ENCODE data around the gene RP9.

The RP9 gene

GRCh38 chr7:33109005-33109757 is at the start of gene RP9:
RP9 (minus strand) TSS chr7:33109404; CDS start chr7:33109372, 32 bp downstream.
- DNase-seq = peak; percentile 75

GRCh38 chr7:33157781-33158180 is 48.6 kb upstream of the RP9 start:
- peak; percentile 26 for DNase-seq

- peak; percentile 40 for DNase-seq
Measured at GRCh38 chr7:33157311-33157710, 48.1 kb upstream of the RP9 start.

- DNase-seq = no peak
Measured at GRCh38 chr7:33156441-33156840, 47.2 kb upstream of the RP9 start.

- DNase-seq = peak; percentile 71
Measured at GRCh38 chr7:33155811-33156210, 46.6 kb upstream of the RP9 start.

- DNase-seq = no peak
Measured at GRCh38 chr7:33152087-33152486, 42.9 kb upstream of the RP9 start.

GRCh38 chr7:33145156-33145555 is 36.0 kb upstream of the RP9 start:
- no peak for DNase-seq

GRCh38 chr7:33143996-33144718 is 35.0 kb upstream of the RP9 start:
- peak; percentile 9 for DNase-seq

- no peak for DNase-seq
Measured at GRCh38 chr7:33142585-33142984, 33.4 kb upstream of the RP9 start.

GRCh38 chr7:33137103-33137502 is 27.9 kb upstream of the RP9 start:
- DNase-seq = no peak

GRCh38 chr7:33130184-33130583 is 21.0 kb upstream of the RP9 start:
- DNase-seq = peak; percentile 6

GRCh38 chr7:33129806-33130153 is 20.6 kb upstream of the RP9 start:
- no peak for DNase-seq

GRCh38 chr7:33128990-33129805 is 20.0 kb upstream of the RP9 start, which contains the start of gene BBS9:
BBS9 (plus strand) TSS chr7:33129564; CDS start chr7:33146253, 16,689 bp downstream.
- peak; percentile 95 for DNase-seq

- no peak for DNase-seq
Measured at GRCh38 chr7:33128631-33128989, 19.4 kb upstream of the RP9 start.

- DNase-seq = no peak
Measured at GRCh38 chr7:33127085-33127484, 17.9 kb upstream of the RP9 start.

GRCh38 chr7:33118383-33118782 is 9.2 kb upstream of the RP9 start:
- DNase-seq = no peak

- DNase-seq = no peak
Measured at GRCh38 chr7:33114976-33115375, 5.8 kb upstream of the RP9 start.

GRCh38 chr7:33111614-33112013 is 2.4 kb upstream of the RP9 start:
- DNase-seq = no peak

- DNase-seq = peak; percentile 34
Measured at GRCh38 chr7:33109758-33110238, 594 bp upstream of the RP9 start.

GRCh38 chr7:33108554-33109004 is 625 bp downstream of the RP9 start:
- peak; percentile 26 for DNase-seq

- DNase-seq = peak; percentile 62
Measured at GRCh38 chr7:33107136-33108066, 1.8 kb downstream of the RP9 start.

GRCh38 chr7:33101906-33102305 is 7.3 kb downstream of the RP9 start:
- DNase-seq = no peak

Data from fibroblast of skin of right biceps (primary cell).